Pancreas (tissue), 10 donors: Measurements from ENCODE around the gene MPZ. TPM values are rescaled to one million over a fixed set of nuclear protein-coding genes. Genes with fewer than 3 reads are reported as not detected.

Experiments used
- ATAC-seq, 4 donors: fragments of 200-7000 bp; cut with Tn5 transposase; one replicate each; pipeline versions ENCODE4 v1.8.0 to v1.9.1; 2020; ENCODE audit warnings: mild to moderate bottlenecking in 4 of 4, moderate library complexity in 4 of 4
- DNase-seq, 6 donors: peaks; one replicate each; pipeline ENCODE4 v3.0.0-alpha.2; 2020
- FAIRE-seq: peaks from 2 replicates; lab custom pipeline; 2012; peaks lifted over from hg19 to GRCh38; lab: Jason Lieb, UNC
- H3K27ac ChIP-seq, 4 donors: fragments of 200-600 bp; sonication (generic); 1 replicate in 3 of 4; 2 replicates in 1 of 4; pipeline versions ENCODE4 v1.5.0 to v1.8.0; 2020
- H3K27me3 ChIP-seq, 4 donors: fragments of 200-600 bp; one replicate each; pipeline ENCODE4 v1.8.0; 2021
- H3K36me3 ChIP-seq, 3 donors: fragments of 200-600 bp; sonication (generic) in 1 of 3; one replicate each; pipeline versions ENCODE4 v1.5.0 to v1.8.0; 2020 to 2021
- H3K4me1 ChIP-seq, 3 donors: fragments of 200-600 bp; one replicate each; pipeline ENCODE4 v1.8.0; 2021
- H3K4me3 ChIP-seq, 4 donors: fragments of 200-600 bp; sonication (generic) in 2 of 4; one replicate each; pipeline versions ENCODE4 v1.5.0 to v1.8.0; 2020 to 2021
- H3K9me3 ChIP-seq, 4 donors: fragments of 200-600 bp; one replicate each; pipeline ENCODE4 v1.8.0; 2021
- CTCF ChIP-seq, 4 donors: fragments of 200-600 bp; sonication (generic) in 3 of 4; IDR thresholded peaks; one replicate each; pipeline versions ENCODE4 v1.5.0 to v1.8.0; 2021; ENCODE audit warnings: antibody characterized with exemption in 4 of 4
- WGBS, 2 donors: extraction: QIAGEN DNeasy Blood & Tissue Kit; methylation state at CpG; one replicate each; pipeline ENCODE4 v1.1.7; 2013; 5-methylcytosine and 5-hydroxymethylcytosine counted together
- intact Hi-C, 3 donors: fragments of 100-400 bp; cut with DNase I; formaldehyde crosslinking; loops; one replicate each; pipeline versions ENCODE4 v1.11.1 to v1.14.2; 2022
- polyA plus RNA-seq, 2 donors: library from polyadenylated mRNA; stranded (reverse); fragments of 200-250 nt; gene quantifications; one replicate each; pipeline ENCODE4 v1.2.3, GENCODE V29; 2013
- total RNA-seq, 6 donors: library from RNA; stranded (reverse); fragmentation: NEBNext Ultra II Directional in 4 of 6; extraction: Animal tissue kit (Norgen Biotek cat#: 25700) in 4 of 6; gene quantifications; one replicate each; pipeline versions ENCODE4 v1.2.1 to v1.2.4, GENCODE V29; 2021 to 2023
- donor health status: healthy with polysubstance abuse.
- donor health status: DM: no; HTN: no; CAD: no; lungs with moderate emphysema.
- donor health status: DM: no; HTN: no; CAD: no.
- donor health status: control.
- donor health status: control.
- donor health status: Bipolar disorder and iron deficiency.
- donor health status: DM: yes; HTN: yes; CAD: no.
- donor health status: DM: no; HTN: no; CAD: no.
- donor health status: DM: no; HTN: no; CAD: no.
- donor health status: DM: yes; HTN: yes; CAD: no.

The MPZ gene
- total and polyA plus RNA-seq, 8 donors = 0.51 to 2.8 (median 1.4) TPM

- no peaks in the 10 kb centered on the region for H3K27me3 ChIP-seq
- intact Hi-C loops = no loop called here
- whole genome bisulfite sequencing, 2 donors = 14% methylated on average over 17 of the region's 17 CpGs
- H3K27ac ChIP-seq = peak overlapping the region in 2 of 4 donors; percentile 13 to 37
- H3K9me3 ChIP-seq = no peaks in the 10 kb centered on the region
- no peaks in the 10 kb centered on the region for H3K36me3 ChIP-seq
- FAIRE-seq (no peak), ATAC-seq (peak; percentile 2 to 15 (median 6)), DNase-seq (peak in 2 of 6 donors; percentile 16 to 34)
- H3K4me3 ChIP-seq = peak overlapping the region; percentile 45 to 71 (median 70)
- peaks cover 0 to 13% (median 0%) of the 10 kb centered on the region in 3 donors for H3K4me1 ChIP-seq
- TF ChIP-seq CTCF (IDR thresholded peaks at IDR 0.05) = no peak
Observed at GRCh38 chr1:161304927-161305866, 4.6 kb downstream of the MPZ start.

GRCh38 chr1:161300478-161300877 is 9.3 kb downstream of the MPZ start:
- intact Hi-C loops = no loop called here
- Histone ChIP-seq H3K4me3 (no peak overlapping the region), H3K27ac (no peak overlapping the region), H3K36me3 (no peaks in the 10 kb centered on the region), H3K27me3 (no peaks in the 10 kb centered on the region), H3K9me3 (no peaks in the 10 kb centered on the region), H3K4me1 (peaks cover 0 to 13% (median 0%) of the 10 kb centered on the region in 3 donors)
- 77 to 85% methylated on average over 4 of the region's 4 CpGs for WGBS, 2 donors
- FAIRE-seq (no peak), DNase-seq (no peak), ATAC-seq (no peak)
- TF ChIP-seq CTCF (IDR thresholded peaks at IDR 0.05) = no peak

GRCh38 chr1:161299347-161299746 is 10.4 kb downstream of the MPZ start:
- intact Hi-C loops = loop anchor here in 1 of 3 donors (5.0 kb wide), 1 partner anchor 72 kb away; the partner anchor contains the start of gene TOMM40L
- ATAC-seq = no peak
- Histone ChIP-seq H3K9me3 (no peaks in the 10 kb centered on the region), H3K27me3 (no peaks in the 10 kb centered on the region), H3K36me3 (no peaks in the 10 kb centered on the region), H3K4me3 (no peak overlapping the region), H3K4me1 (peaks cover 0 to 5% (median 0%) of the 10 kb centered on the region in 3 donors), H3K27ac (no peak overlapping the region)
- no peak for FAIRE-seq
- WGBS, 2 donors = 76 to 91% methylated on average over 9 of the region's 9 CpGs
- DNase-seq = no peak
- TF ChIP-seq CTCF (IDR thresholded peaks at IDR 0.05) = no peak

GRCh38 chr1:161298116-161298515 is 11.7 kb downstream of the MPZ start:
- WGBS, 2 donors = 85 to 94% methylated on average over 6 of the region's 6 CpGs
- DNase-seq (no peak), FAIRE-seq (no peak), ATAC-seq (no peak)
- no peaks in the 10 kb centered on the region for H3K36me3 ChIP-seq
- no peaks in the 10 kb centered on the region for H3K27me3 ChIP-seq
- intact Hi-C loops = loop anchor here in 1 of 3 donors (5.0 kb wide), 1 partner anchor 71 kb away; the partner anchor contains the start of gene TOMM40L
- H3K9me3 ChIP-seq = no peaks in the 10 kb centered on the region
- TF ChIP-seq CTCF (IDR thresholded peaks at IDR 0.05) = no peak
- H3K4me3 ChIP-seq = no peak overlapping the region
- no peaks in the 10 kb centered on the region for H3K4me1 ChIP-seq
- no peak overlapping the region for H3K27ac ChIP-seq
